ENCODE data around the gene CEP85L.

Gene CEP85L

GRCh38 chr6:118494091-118494490 lies 157.3 kb downstream of the CEP85L start:
- no peak overlapping the region for H3K4me3 ChIP-seq (ENCODE audit: low read depth, low read length)
- DNase-seq (ENCODE audit: low read depth), result no peak
- in situ Hi-C loops (cut with HindIII; ENCODE audit: low sequenced_read_pairs), result no loop called here
- no peak for TF ChIP-seq CTCF (IDR thresholded peaks at IDR 0.05; ENCODE audit: low read depth, low read length, missing control alignments)

- no peak for TF ChIP-seq CTCF (IDR thresholded peaks at IDR 0.05; ENCODE audit: low read depth, low read length, missing control alignments)
- in situ Hi-C loops (cut with HindIII; ENCODE audit: low sequenced_read_pairs), result no loop called here
- no peak for DNase-seq (ENCODE audit: low read depth)
- no peak overlapping the region for H3K4me3 ChIP-seq (ENCODE audit: low read depth, low read length)
Measured at GRCh38 chr6:118489990-118490389, 161.4 kb downstream of the CEP85L start.

GRCh38 chr6:118488631-118489030 lies 162.8 kb downstream of the CEP85L start:
- TF ChIP-seq CTCF (IDR thresholded peaks at IDR 0.05; ENCODE audit: low read depth, low read length, missing control alignments), result no peak
- DNase-seq (ENCODE audit: low read depth), result no peak
- in situ Hi-C loops (cut with HindIII; ENCODE audit: low sequenced_read_pairs), result no loop called here
- H3K4me3 ChIP-seq (ENCODE audit: low read depth, low read length), result no peak overlapping the region

GRCh38 chr6:118485601-118486550 lies 165.5 kb downstream of the CEP85L start:
- in situ Hi-C loops (cut with HindIII; ENCODE audit: low sequenced_read_pairs), result no loop called here
- TF ChIP-seq CTCF (IDR thresholded peaks at IDR 0.05; ENCODE audit: low read depth, low read length, missing control alignments), result no peak
- no peak for DNase-seq (ENCODE audit: low read depth)
- no peak overlapping the region for H3K4me3 ChIP-seq (ENCODE audit: low read depth, low read length)

- in situ Hi-C loops (cut with HindIII; ENCODE audit: low sequenced_read_pairs), result no loop called here
- H3K4me3 ChIP-seq (ENCODE audit: low read depth, low read length), result no peak overlapping the region
- no peak for TF ChIP-seq CTCF (IDR thresholded peaks at IDR 0.05; ENCODE audit: low read depth, low read length, missing control alignments)
Measured at GRCh38 chr6:118476551-118476950, 174.8 kb downstream of the CEP85L start.

GRCh38 chr6:118473266-118473665 lies 178.1 kb downstream of the CEP85L start:
- in situ Hi-C loops (cut with HindIII; ENCODE audit: low sequenced_read_pairs), result no loop called here
- no peak for TF ChIP-seq CTCF (IDR thresholded peaks at IDR 0.05; ENCODE audit: low read depth, low read length, missing control alignments)
- no peak overlapping the region for H3K4me3 ChIP-seq (ENCODE audit: low read depth, low read length)
- DNase-seq (ENCODE audit: low read depth), result no peak

More at GRCh38 chr6:118476551-118476950, 174.8 kb downstream of the CEP85L start:
- DNase-seq (ENCODE audit: low read depth), result no peak

Data from astrocyte of the cerebellum (primary cell).